Mesenchymal stem cell (in vitro differentiated cells and primary cell): ENCODE results near the gene RINL.

Source experiments
- DNase-seq: peaks from one replicate; pipeline ENCODE4 v3.0.0-alpha.2; 2013
- H2AFZ ChIP-seq: one replicate; pipeline ENCODE4 v1.6.1; 2013; ENCODE audit warnings: low read depth, mild to moderate bottlenecking, control low read depth, inconsistent platforms, low read length, moderate library complexity
- H2AK5ac ChIP-seq: 2 replicates; pipeline ENCODE4 v1.6.1; 2013; ENCODE audit warnings: low read length, moderate library complexity, mild to moderate bottlenecking, inconsistent platforms; ENCODE audit not compliant: severe bottlenecking
- H2BK120ac ChIP-seq: one replicate; pipeline ENCODE4 v1.6.1; 2013; ENCODE audit warnings: low read depth, mild to moderate bottlenecking, inconsistent platforms, low read length, moderate library complexity
- H2BK12ac ChIP-seq, 2 experiments: one replicate each; pipeline ENCODE4 v1.6.1; 2013; ENCODE audit warnings: inconsistent platforms in 2 of 2, low read length in 2 of 2, mild to moderate bottlenecking in 2 of 2, moderate library complexity in 2 of 2, control low read depth in 1 of 2
- H2BK15ac ChIP-seq: one replicate; pipeline ENCODE4 v1.6.1; 2013; ENCODE audit warnings: mild to moderate bottlenecking, low read depth, inconsistent platforms; ENCODE audit not compliant: poor library complexity, severe bottlenecking
- H2BK5ac ChIP-seq: 2 replicates; pipeline ENCODE4 v1.6.1; 2013; ENCODE audit warnings: low read depth, mild to moderate bottlenecking, low read length, control low read depth, inconsistent platforms; ENCODE audit not compliant: poor library complexity, severe bottlenecking
- H3K14ac ChIP-seq, 2 experiments: one replicate each; pipeline ENCODE4 v1.6.1; 2013; ENCODE audit warnings: inconsistent platforms in 2 of 2, low read length in 2 of 2, control low read depth in 1 of 2, mild to moderate bottlenecking in 1 of 2, moderate library complexity in 1 of 2
- H3K18ac ChIP-seq, 2 experiments: one replicate each; pipeline ENCODE4 v1.6.1; 2013; ENCODE audit warnings: inconsistent platforms in 2 of 2, low read length in 2 of 2, control low read depth in 1 of 2, low read depth in 1 of 2, mild to moderate bottlenecking in 1 of 2
- H3K23ac ChIP-seq, 2 experiments: one replicate each; pipeline ENCODE4 v1.6.1; 2013; ENCODE audit warnings: inconsistent platforms in 2 of 2, low read length in 2 of 2, mild to moderate bottlenecking in 2 of 2, moderate library complexity in 2 of 2, control low read depth in 1 of 2
- H3K27ac ChIP-seq: 2 replicates; pipeline ENCODE4 v1.5.1; 2013; ENCODE audit warnings: mild to moderate bottlenecking, moderate library complexity, low read length, control low read depth, inconsistent platforms; ENCODE audit not compliant: poor library complexity, severe bottlenecking
- H3K27me3 ChIP-seq, 2 experiments: 2 replicates each; pipeline versions ENCODE4 v1.6.1 to v1.7.0; 2013; ENCODE audit warnings: low read length in 2 of 2, mild to moderate bottlenecking in 2 of 2, moderate library complexity in 2 of 2, control low read depth in 1 of 2, inconsistent platforms in 1 of 2; ENCODE audit not compliant: control insufficient read depth in 1 of 2, insufficient read depth in 1 of 2
- H3K36me3 ChIP-seq, 2 experiments: 2 replicates each; pipeline versions ENCODE4 v1.6.1 to v1.7.0; 2013; ENCODE audit warnings: low read length in 2 of 2, control low read depth in 1 of 2, inconsistent platforms in 1 of 2, low read depth in 1 of 2, mild to moderate bottlenecking in 1 of 2; ENCODE audit not compliant: insufficient read depth in 2 of 2, control insufficient read depth in 1 of 2
- H3K4ac ChIP-seq, 2 experiments: one replicate each; pipeline ENCODE4 v1.6.1; 2013; ENCODE audit warnings: inconsistent platforms in 2 of 2, low read length in 2 of 2, mild to moderate bottlenecking in 2 of 2, moderate library complexity in 2 of 2, control low read depth in 1 of 2, low read depth in 1 of 2
- H3K4me1 ChIP-seq: 2 replicates; pipeline ENCODE4 v1.6.1; 2013; ENCODE audit warnings: low read depth, low read length, control low read depth; ENCODE audit not compliant: control insufficient read depth, insufficient read depth
- H3K4me2 ChIP-seq: 2 replicates; pipeline ENCODE4 v1.6.1; 2013; ENCODE audit warnings: low read length, mild to moderate bottlenecking, inconsistent platforms; ENCODE audit not compliant: poor library complexity, severe bottlenecking
- H3K4me3 ChIP-seq, 2 experiments: 2 replicates each; pipeline versions ENCODE4 v1.5.1 to v1.7.0; 2013; ENCODE audit warnings: low read length in 2 of 2, mild to moderate bottlenecking in 2 of 2, control low read depth in 1 of 2, low read depth in 1 of 2; ENCODE audit not compliant: insufficient read depth in 1 of 2
- H3K79me1 ChIP-seq: replicated peaks from 2 replicates; pipeline ENCODE4 v1.6.1; 2013; ENCODE audit warnings: mild to moderate bottlenecking, control low read depth, low read length, inconsistent platforms; ENCODE audit not compliant: poor library complexity, severe bottlenecking
- H3K9ac ChIP-seq: 2 replicates; pipeline ENCODE4 v1.7.0; 2013; ENCODE audit warnings: mild to moderate bottlenecking, low read length, moderate library complexity
- H3K9me3 ChIP-seq: 2 replicates; pipeline ENCODE4 v1.7.0; 2013; ENCODE audit warnings: mild to moderate bottlenecking, low read length; ENCODE audit not compliant: control insufficient read depth
- H4K8ac ChIP-seq: one replicate; pipeline ENCODE4 v1.6.1; 2013; ENCODE audit warnings: inconsistent platforms, mild to moderate bottlenecking, low read length, moderate library complexity
- H4K91ac ChIP-seq: one replicate; pipeline ENCODE4 v1.6.1; 2013; ENCODE audit warnings: mild to moderate bottlenecking, low read length, inconsistent platforms
- WGBS: methylation state at CpG from one replicate; pipeline ENCODE4 v1.1.7; 2013; ENCODE audit warnings: mixed read lengths; 5-methylcytosine and 5-hydroxymethylcytosine counted together

Gene RINL

DNA sequence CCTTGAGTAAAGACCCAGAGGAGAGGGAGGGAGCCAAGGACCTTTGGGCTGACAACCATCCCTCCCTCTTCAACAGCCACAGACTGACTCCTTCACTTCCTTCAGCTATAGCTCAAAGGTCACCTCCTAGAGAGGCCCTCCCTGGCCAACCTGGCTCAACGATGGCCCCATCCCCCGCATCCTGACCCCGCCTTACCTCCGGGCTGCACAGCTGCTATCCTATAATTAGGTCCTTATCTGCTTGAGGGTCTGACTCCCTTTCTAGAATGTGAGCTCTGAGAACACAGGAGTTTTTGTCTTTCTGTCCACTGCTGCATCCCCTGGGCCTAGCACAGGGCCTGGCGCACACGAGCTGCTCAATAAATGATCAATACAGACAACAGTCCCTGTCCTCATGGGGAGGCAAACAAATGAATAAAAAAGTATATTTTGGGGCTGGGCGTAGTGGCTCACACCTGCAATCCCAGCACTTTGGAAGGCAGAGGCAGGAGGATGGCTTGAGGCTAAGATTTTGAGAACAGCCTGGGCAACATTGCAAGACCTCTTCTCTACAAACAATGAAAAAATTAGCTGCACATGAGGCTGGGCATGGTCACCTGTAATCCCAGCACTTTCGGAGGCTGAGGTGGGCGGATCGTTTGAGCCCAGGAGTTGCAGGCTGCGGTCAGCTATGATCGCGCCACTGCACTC lies 58.7 kb downstream of the RINL start:
- Histone ChIP-seq H3K14ac (no peak overlapping the region), H3K4ac (no peak overlapping the region), H3K9ac (no peak overlapping the region), H4K91ac (no peak overlapping the region), H3K18ac (no peak overlapping the region), H3K36me3 (peaks cover 39 to 67% of the 10 kb centered on the region in 2 experiments), H3K4me2 (no peak overlapping the region), H2BK120ac (no peak overlapping the region), H3K27ac (no peak overlapping the region), H3K4me3 (no peak overlapping the region), H3K23ac (no peak overlapping the region), H2BK15ac (no peak overlapping the region), H2AFZ (no peak overlapping the region), H2AK5ac (no peak overlapping the region), H3K4me1 (peaks cover 3% of the 10 kb centered on the region), H2BK12ac (no peak overlapping the region), H4K8ac (peak overlapping the region; percentile 59), H3K79me1 (peaks cover 19% of the 10 kb centered on the region), H3K9me3 (no peaks in the 10 kb centered on the region), H3K27me3 (no peaks in the 10 kb centered on the region), H2BK5ac (no peak overlapping the region)
- no peak for DNase-seq
- WGBS, result 83% methylated on average over 12 of the region's 13 CpGs
